ENCODE results near the gene CA11. TPM values are rescaled to one million over a fixed set of nuclear protein-coding genes. Genes with fewer than 3 reads are reported as not detected.

Gene CA11
- total RNA-seq, 1 experiment from 2014 or later = 10.5 TPM

DNA sequence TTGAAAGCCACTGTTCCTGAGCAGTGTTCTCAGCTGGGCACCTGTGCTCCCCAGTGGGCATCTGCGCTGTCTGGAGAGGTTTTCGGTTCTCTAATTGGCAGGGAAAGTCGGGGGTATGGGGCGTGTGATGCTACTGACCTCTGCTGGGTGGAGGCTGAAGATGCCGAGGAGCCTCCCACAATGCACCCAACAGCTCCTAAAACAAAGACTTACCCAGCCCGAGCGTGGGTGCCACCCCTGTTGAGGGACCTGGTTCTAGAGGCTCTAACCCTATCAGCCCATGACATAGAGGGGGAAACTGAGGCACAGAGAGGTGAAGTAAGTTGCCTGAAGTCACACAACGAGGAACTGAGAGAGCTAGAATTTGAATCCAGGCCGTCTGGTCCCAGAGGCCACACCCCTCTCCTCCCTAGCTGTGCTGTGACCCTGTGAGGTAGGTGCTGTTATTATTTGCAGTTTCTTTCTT, 37.2 kb downstream of the CA11 start:
- peaks cover 44% of the 10 kb centered on the region for H3K36me3 Mint-ChIP-seq (ENCODE audit: insufficient read depth, unreplicated experiment)
- Histone ChIP-seq H3K27me3 (replicated peaks; ENCODE audit: control insufficient read depth, insufficient read depth, low read length) (no peaks in the 10 kb centered on the region), H3K9me3 (no peaks in the 10 kb centered on the region), H3K4me1 (no peaks in the 10 kb centered on the region), H3K36me3 (ENCODE audit: control insufficient read depth, insufficient read depth, low read length) (no peaks in the 10 kb centered on the region), H3K4me3 (ENCODE audit: low read depth, low read length) (no peak overlapping the region)
- H3K9me3 Mint-ChIP-seq (ENCODE audit: unreplicated experiment) = no peaks in the 10 kb centered on the region
- DNase-seq = peak in 1 of 2 experiments; percentile 70
- H3K27me3 Mint-ChIP-seq (ENCODE audit: insufficient read depth, unreplicated experiment) = no peaks in the 10 kb centered on the region
- H3K4me3 Mint-ChIP-seq (ENCODE audit: unreplicated experiment) = peak overlapping the region; percentile 54
- no TSS peak for BruUV-seq (replicated peaks)
- H3K27ac Mint-ChIP-seq (ENCODE audit: unreplicated experiment) = no peak overlapping the region
- ChIA-PET POLR2A (interaction anchor here (1.0 to 2.3 kb wide), 3 partner anchors 10 to 116 kb away, joined by 3 to 16 read pairs (median 4); partner anchors contain the start of genes RPL18 and SPHK2), CTCF (interaction anchor here (0.5 to 1.8 kb wide), 19 partner anchors 10 to 254 kb away, joined by 3 to 18 read pairs (median 5); partner anchors contain the start of genes GRIN2D, KDELR1, RPL18 and SPHK2)
- intact Hi-C loops (cut with micrococcal nuclease; ENCODE audit: unreplicated experiment) = loop anchor here (1.0 kb wide), 1 partner anchor 20 kb away; no protein-coding TSS in a partner anchor
- TF ChIP-seq, protein P1, sequence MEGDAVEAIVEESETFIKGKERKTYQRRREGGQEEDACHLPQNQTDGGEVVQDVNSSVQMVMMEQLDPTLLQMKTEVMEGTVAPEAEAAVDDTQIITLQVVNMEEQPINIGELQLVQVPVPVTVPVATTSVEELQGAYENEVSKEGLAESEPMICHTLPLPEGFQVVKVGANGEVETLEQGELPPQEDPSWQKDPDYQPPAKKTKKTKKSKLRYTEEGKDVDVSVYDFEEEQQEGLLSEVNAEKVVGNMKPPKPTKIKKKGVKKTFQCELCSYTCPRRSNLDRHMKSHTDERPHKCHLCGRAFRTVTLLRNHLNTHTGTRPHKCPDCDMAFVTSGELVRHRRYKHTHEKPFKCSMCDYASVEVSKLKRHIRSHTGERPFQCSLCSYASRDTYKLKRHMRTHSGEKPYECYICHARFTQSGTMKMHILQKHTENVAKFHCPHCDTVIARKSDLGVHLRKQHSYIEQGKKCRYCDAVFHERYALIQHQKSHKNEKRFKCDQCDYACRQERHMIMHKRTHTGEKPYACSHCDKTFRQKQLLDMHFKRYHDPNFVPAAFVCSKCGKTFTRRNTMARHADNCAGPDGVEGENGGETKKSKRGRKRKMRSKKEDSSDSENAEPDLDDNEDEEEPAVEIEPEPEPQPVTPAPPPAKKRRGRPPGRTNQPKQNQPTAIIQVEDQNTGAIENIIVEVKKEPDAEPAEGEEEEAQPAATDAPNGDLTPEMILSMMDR (IDR thresholded peaks at IDR 0.05; ENCODE audit: insufficient read depth in 1 of 2, low read depth in 1 of 2, low read length in 1 of 2, severe bottlenecking in 1 of 2, unreplicated experiment in 1 of 2) = peak; percentile 82 to 86
- H3K4me1 Mint-ChIP-seq (ENCODE audit: low read depth, unreplicated experiment) = peaks cover 7% of the 10 kb centered on the region

DNA sequence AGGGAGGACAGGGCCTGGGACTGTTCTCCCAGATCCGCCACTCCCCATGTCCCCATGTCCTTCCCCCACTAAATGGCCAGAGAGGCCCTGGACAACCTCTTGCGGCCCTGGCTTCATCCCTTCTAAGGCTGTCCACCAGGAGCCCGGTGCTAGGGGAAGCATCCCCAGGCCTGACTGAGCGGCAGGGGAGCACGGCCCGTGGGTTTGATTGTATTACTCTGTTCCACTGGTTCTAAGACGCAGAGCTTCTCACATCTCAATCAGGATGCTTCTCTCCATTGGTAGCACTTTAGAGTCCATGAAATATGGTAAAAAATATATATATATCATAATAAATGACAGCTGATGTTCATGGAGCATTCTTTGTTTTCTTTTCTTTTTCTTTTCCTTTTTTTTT, 38.6 kb downstream of the CA11 start:
- DNase-seq = no peak
- BruUV-seq (replicated peaks) = no TSS peak
- Mint-ChIP-seq H3K9me3 (ENCODE audit: unreplicated experiment) (no peaks in the 10 kb centered on the region), H3K4me3 (ENCODE audit: unreplicated experiment) (no peak overlapping the region), H3K4me1 (ENCODE audit: low read depth, unreplicated experiment) (peaks cover 5% of the 10 kb centered on the region), H3K27ac (ENCODE audit: unreplicated experiment) (peak overlapping the region; percentile 24), H3K27me3 (ENCODE audit: insufficient read depth, unreplicated experiment) (no peaks in the 10 kb centered on the region), H3K36me3 (ENCODE audit: insufficient read depth, unreplicated experiment) (peaks cover 30% of the 10 kb centered on the region)
- H3K9me3 ChIP-seq = no peaks in the 10 kb centered on the region
- ChIA-PET POLR2A (no interaction called here), CTCF (interaction anchor here (1.2 kb wide), 1 partner anchor 105 kb away, joined by 5 read pairs; no protein-coding TSS in a partner anchor)
- no peaks in the 10 kb centered on the region for H3K36me3 ChIP-seq (ENCODE audit: control insufficient read depth, insufficient read depth, low read length)
- H3K4me1 ChIP-seq = peaks cover under 1% of the 10 kb centered on the region; the same call in 1 of the 2 replicates
- TF ChIP-seq, protein P1 (IDR thresholded peaks at IDR 0.05; ENCODE audit: insufficient read depth in 1 of 2, low read depth in 1 of 2, low read length in 1 of 2, severe bottlenecking in 1 of 2, unreplicated experiment in 1 of 2) = no peak
- H3K4me3 ChIP-seq (ENCODE audit: low read depth, low read length) = no peak overlapping the region
- H3K27me3 ChIP-seq (replicated peaks; ENCODE audit: control insufficient read depth, insufficient read depth, low read length) = no peaks in the 10 kb centered on the region
- intact Hi-C loops (cut with micrococcal nuclease; ENCODE audit: unreplicated experiment) = no loop called here

DNA sequence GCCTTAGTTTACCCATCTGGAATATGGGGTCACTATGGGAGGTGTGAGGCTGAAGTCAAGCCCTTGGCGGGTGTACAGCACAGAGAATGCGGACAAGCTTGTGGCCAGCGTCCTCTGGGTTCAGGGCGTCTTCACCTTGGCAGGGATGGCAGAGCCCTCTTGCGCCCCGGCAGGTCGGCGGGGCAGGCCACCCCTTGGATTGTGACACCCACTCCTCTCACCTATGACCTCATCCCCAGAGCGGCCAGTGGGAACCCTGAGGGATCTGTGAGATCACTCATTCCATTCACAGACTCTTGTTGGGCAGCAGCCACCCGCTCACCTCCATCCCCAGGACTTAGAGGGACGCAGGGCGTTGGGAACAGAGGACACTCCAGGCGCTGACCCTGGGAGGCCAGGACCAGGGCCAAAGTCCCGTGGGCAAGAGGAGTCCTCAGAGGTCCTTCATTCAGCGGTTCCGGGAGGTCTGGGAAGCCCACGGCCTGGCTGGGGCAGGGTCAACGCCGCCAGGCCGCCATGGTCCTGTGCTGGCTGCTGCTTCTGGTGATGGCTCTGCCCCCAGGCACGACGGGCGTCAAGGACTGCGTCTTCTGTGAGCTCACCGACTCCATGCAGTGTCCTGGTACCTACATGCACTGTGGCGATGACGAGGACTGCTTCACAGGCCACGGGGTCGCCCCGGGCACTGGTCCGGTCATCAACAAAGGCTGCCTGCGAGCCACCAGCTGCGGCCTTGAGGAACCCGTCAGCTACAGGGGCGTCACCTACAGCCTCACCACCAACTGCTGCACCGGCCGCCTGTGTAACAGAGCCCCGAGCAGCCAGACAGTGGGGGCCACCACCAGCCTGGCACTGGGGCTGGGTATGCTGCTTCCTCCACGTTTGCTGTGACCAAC, 39.3 kb downstream of the CA11 start, which contains the start of gene SPACA4:
Gene SPACA4 (plus strand): TSS at position 280 of the 896 bp plus-strand sequence. CDS start 237 bp downstream, at position 517.
- TF ChIP-seq, protein P1 (IDR thresholded peaks at IDR 0.05; ENCODE audit: insufficient read depth in 1 of 2, low read depth in 1 of 2, low read length in 1 of 2, severe bottlenecking in 1 of 2, unreplicated experiment in 1 of 2) = no peak
- Histone ChIP-seq H3K4me1 (peaks cover 7% of the 10 kb centered on the region), H3K9me3 (no peaks in the 10 kb centered on the region), H3K36me3 (ENCODE audit: control insufficient read depth, insufficient read depth, low read length) (no peaks in the 10 kb centered on the region), H3K27me3 (replicated peaks; ENCODE audit: control insufficient read depth, insufficient read depth, low read length) (no peaks in the 10 kb centered on the region), H3K4me3 (ENCODE audit: low read depth, low read length) (no peak within 1 kb of the TSS)
- no peak for DNase-seq
- H3K4me3 Mint-ChIP-seq (ENCODE audit: unreplicated experiment) = no peak within 1 kb of the TSS
- H3K9me3 Mint-ChIP-seq (ENCODE audit: unreplicated experiment) = no peaks in the 10 kb centered on the region
- POLR2A ChIA-PET = no interaction called here
- H3K36me3 Mint-ChIP-seq (ENCODE audit: insufficient read depth, unreplicated experiment) = peaks cover 25% of the 10 kb centered on the region
- intact Hi-C loops (cut with micrococcal nuclease; ENCODE audit: unreplicated experiment) = no loop called here
- BruUV-seq (replicated peaks) = no TSS peak
- H3K27me3 Mint-ChIP-seq (ENCODE audit: insufficient read depth, unreplicated experiment) = no peaks in the 10 kb centered on the region
- CTCF ChIA-PET = interaction anchor here (0.6 to 1.3 kb wide), 4 partner anchors 18 to 792 kb away, joined by 3 to 9 read pairs (median 4); no protein-coding TSS in a partner anchor
- peaks cover 12% of the 10 kb centered on the region for H3K4me1 Mint-ChIP-seq (ENCODE audit: low read depth, unreplicated experiment)
- peak within 1 kb of the TSS; percentile 24 for H3K27ac Mint-ChIP-seq (ENCODE audit: unreplicated experiment)
